ENCODE results near the gene PKNOX2.

PKNOX2 gene

DNA sequence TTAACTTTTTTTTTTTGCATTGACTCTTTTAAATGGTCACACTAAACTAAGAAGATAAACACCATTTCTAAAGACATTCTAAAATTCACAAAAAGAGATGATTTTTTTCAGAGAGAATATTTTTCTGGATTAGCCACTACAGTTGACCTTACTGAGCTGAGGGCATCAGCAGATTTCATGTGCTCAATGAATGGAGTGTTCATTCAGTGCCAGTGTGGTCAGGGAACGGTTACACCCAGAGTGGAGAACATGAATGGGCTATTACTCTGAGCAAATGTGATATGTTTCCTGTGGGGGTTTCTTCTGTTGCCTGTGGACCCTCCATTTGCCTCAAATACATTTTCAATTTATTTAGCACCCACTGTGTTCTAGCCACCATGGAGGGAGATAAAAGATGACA is 19.1 kb downstream of the PKNOX2 start:
- Histone ChIP-seq H3K4me1 (ENCODE audit: control insufficient read depth, insufficient read depth, low read length) (peaks cover 10% of the 10 kb centered on the region), H3K27me3 (ENCODE audit: control insufficient read depth in 1 of 2, insufficient read depth in 2 of 2, low read length in 2 of 2) (no peaks in the 10 kb centered on the region), H3K36me3 (ENCODE audit: control insufficient read depth in 2 of 2, insufficient read depth in 2 of 2, low read length in 2 of 2) (peaks cover 0 to 2% of the 10 kb centered on the region in 2 donors), H3K4me3 (ENCODE audit: low read length in 2 of 2) (no peak overlapping the region), H3K27ac (ENCODE audit: low read length) (no peak overlapping the region), H3K9me3 (ENCODE audit: control insufficient read depth in 2 of 2, low read length in 2 of 2) (peaks cover 0 to 4% of the 10 kb centered on the region in 2 donors), H3K9ac (ENCODE audit: low read length in 2 of 2) (no peak overlapping the region)

DNA sequence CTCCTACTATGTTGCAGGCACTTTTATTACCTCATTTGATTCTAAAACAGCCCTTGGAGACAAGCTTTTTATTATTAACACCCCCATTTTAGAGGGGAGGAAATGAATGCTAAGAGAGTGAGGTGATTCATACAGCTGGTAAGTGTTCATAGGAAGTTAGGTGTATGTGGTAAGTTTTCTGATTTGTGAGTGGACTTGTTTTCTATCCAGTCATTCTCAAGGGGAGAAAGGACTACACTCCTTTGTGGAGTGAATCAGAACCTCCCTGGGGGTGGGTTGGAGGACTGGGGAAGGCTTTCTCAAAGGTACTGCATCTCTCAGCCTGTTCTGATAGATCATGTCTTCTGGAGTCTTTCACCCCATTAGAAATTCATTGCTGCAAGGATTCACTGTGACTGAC is 23.5 kb downstream of the PKNOX2 start:
- Histone ChIP-seq H3K4me1 (ENCODE audit: control insufficient read depth, insufficient read depth, low read length) (peaks cover 7% of the 10 kb centered on the region), H3K27ac (ENCODE audit: low read length) (no peak overlapping the region), H3K36me3 (ENCODE audit: control insufficient read depth in 2 of 2, insufficient read depth in 2 of 2, low read length in 2 of 2) (peaks cover 3 to 6% of the 10 kb centered on the region in 2 donors), H3K9me3 (ENCODE audit: control insufficient read depth in 2 of 2, low read length in 2 of 2) (peaks cover 0 to 4% of the 10 kb centered on the region in 2 donors), H3K27me3 (ENCODE audit: control insufficient read depth in 1 of 2, insufficient read depth in 2 of 2, low read length in 2 of 2) (no peaks in the 10 kb centered on the region), H3K4me3 (ENCODE audit: low read length in 2 of 2) (no peak overlapping the region), H3K9ac (ENCODE audit: low read length in 2 of 2) (no peak overlapping the region)

DNA sequence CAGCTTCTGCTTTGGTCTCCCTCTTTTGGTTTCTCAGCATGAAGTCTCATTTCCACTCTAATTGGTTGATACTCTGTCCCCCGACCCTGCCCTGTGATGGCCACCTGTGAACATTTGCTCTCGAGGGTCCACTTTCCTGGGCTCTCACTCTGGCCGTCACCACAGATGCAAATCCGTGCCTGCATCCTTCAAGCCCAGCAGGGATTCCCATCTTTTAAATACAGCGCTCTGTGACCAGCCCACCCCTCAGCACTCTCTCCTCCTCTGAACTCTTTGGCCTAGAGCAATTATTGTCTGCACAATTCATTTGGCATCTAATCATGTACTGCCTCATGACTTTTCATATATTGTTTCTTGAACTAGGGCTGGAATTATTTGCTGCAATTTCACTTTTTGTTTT is 26.0 kb downstream of the PKNOX2 start:
- H3K36me3 ChIP-seq (ENCODE audit: control insufficient read depth in 2 of 2, insufficient read depth in 2 of 2, low read length in 2 of 2): peaks cover 3 to 5% of the 10 kb centered on the region in 2 donors
- H3K4me3 ChIP-seq (ENCODE audit: low read length in 2 of 2): no peak overlapping the region
- H3K9ac ChIP-seq (ENCODE audit: low read length in 2 of 2): no peak overlapping the region
- peaks cover 3% of the 10 kb centered on the region for H3K4me1 ChIP-seq (ENCODE audit: control insufficient read depth, insufficient read depth, low read length)
- no peaks in the 10 kb centered on the region for H3K27me3 ChIP-seq (ENCODE audit: control insufficient read depth in 1 of 2, insufficient read depth in 2 of 2, low read length in 2 of 2)
- H3K9me3 ChIP-seq (ENCODE audit: control insufficient read depth in 2 of 2, low read length in 2 of 2): peaks cover 0 to 4% of the 10 kb centered on the region in 2 donors
- H3K27ac ChIP-seq (ENCODE audit: low read length): no peak overlapping the region

DNA sequence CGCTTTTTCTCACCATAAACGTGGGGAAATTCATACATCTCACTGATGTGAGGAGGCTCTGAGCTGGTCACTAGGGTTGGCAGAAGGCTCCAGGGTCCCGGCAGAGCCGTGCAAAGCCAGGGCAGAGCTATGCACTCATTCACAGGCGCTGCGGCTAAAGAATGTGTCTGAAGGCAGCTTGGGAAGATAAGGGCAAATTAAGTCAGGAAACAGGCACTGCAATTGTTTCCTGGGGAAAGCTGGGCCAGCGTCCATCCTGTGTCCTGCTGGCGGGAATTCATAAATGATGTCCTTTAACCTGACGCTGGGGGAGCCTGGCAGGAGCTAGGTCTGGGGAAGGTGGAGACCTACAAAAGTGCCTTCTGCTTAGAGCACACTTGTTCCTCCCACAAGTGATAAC is 27.6 kb downstream of the PKNOX2 start:
- Histone ChIP-seq H3K4me3 (ENCODE audit: low read length in 2 of 2) (no peak overlapping the region), H3K27ac (ENCODE audit: low read length) (no peak overlapping the region), H3K9ac (ENCODE audit: low read length in 2 of 2) (no peak overlapping the region)

DNA sequence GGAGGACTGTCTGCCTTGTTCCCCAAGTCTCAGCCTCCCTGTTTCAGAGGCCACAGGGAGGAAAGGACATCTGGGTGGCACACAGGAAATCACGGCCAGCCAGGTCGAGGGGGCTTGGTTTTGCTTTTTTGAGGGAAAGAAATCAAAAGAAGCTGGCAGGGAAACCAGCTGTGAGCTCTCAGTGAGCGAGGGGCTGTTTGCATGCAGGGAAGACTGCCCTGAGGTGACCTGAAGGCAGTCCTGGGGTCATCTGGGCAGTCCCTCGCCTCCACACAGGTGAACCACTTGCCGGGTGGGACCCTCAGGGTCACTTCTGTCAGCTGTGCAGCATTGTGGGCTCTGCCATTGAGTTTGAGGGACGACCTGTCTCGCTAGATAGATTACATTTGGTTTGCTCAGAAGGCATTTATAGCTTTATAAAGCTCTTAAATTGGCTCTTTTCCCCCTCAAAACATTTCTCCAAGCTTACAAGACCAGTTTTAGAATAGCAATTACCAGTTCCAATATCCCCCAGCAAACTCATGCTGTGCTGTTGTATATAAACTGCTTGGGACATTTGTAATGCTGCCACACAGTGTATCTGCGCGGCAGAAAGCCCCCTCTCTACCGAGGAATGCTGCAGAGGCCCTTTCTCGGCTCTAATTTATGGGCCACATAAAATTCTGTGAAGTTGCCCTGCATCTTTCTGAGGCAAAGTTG is 28.3 kb downstream of the PKNOX2 start:
- no peak overlapping the region for H3K9ac ChIP-seq (ENCODE audit: low read length in 2 of 2)
- no peaks in the 10 kb centered on the region for H3K9me3 ChIP-seq (ENCODE audit: control insufficient read depth in 2 of 2, low read length in 2 of 2)
- peaks cover 6% of the 10 kb centered on the region for H3K4me1 ChIP-seq (ENCODE audit: control insufficient read depth, insufficient read depth, low read length)
- H3K27ac ChIP-seq (ENCODE audit: low read length): no peak overlapping the region
- no peak overlapping the region for H3K4me3 ChIP-seq (ENCODE audit: low read length in 2 of 2)
- no peaks in the 10 kb centered on the region for H3K27me3 ChIP-seq (ENCODE audit: control insufficient read depth in 1 of 2, insufficient read depth in 2 of 2, low read length in 2 of 2)
- peaks cover 3 to 5% of the 10 kb centered on the region in 2 donors for H3K36me3 ChIP-seq (ENCODE audit: control insufficient read depth in 2 of 2, insufficient read depth in 2 of 2, low read length in 2 of 2)

More for the DNA sequence above, 27.6 kb downstream of the PKNOX2 start:
- H3K9me3 ChIP-seq (ENCODE audit: control insufficient read depth in 2 of 2, low read length in 2 of 2): peaks cover 0 to 4% of the 10 kb centered on the region in 2 donors
- peaks cover 6% of the 10 kb centered on the region for H3K4me1 ChIP-seq (ENCODE audit: control insufficient read depth, insufficient read depth, low read length)
- peaks cover 3 to 5% of the 10 kb centered on the region in 2 donors for H3K36me3 ChIP-seq (ENCODE audit: control insufficient read depth in 2 of 2, insufficient read depth in 2 of 2, low read length in 2 of 2)
- no peaks in the 10 kb centered on the region for H3K27me3 ChIP-seq (ENCODE audit: control insufficient read depth in 1 of 2, insufficient read depth in 2 of 2, low read length in 2 of 2)

DNA sequence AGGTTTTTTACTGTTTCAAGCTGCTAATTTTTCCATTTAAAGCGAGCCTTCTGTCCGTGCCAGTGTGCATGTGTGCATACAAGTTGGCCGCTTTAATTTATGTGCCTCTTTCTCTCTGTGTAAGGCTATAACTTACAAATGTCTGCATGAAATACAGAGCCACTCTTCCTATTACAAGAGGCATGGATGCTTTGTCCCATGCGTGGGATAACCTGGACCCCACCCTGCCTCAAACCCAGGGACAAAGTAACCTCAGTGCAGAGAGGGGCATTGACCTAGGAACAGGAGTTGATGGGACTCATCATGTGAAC is 28.8 kb downstream of the PKNOX2 start:
- Histone ChIP-seq H3K4me3 (ENCODE audit: low read length in 2 of 2) (no peak overlapping the region), H3K9ac (ENCODE audit: low read length in 2 of 2) (no peak overlapping the region), H3K27me3 (ENCODE audit: control insufficient read depth in 1 of 2, insufficient read depth in 2 of 2, low read length in 2 of 2) (no peaks in the 10 kb centered on the region), H3K4me1 (ENCODE audit: control insufficient read depth, insufficient read depth, low read length) (peaks cover 6% of the 10 kb centered on the region), H3K27ac (ENCODE audit: low read length) (no peak overlapping the region), H3K36me3 (ENCODE audit: control insufficient read depth in 2 of 2, insufficient read depth in 2 of 2, low read length in 2 of 2) (peaks cover 3 to 5% of the 10 kb centered on the region in 2 donors), H3K9me3 (ENCODE audit: control insufficient read depth in 2 of 2, low read length in 2 of 2) (no peaks in the 10 kb centered on the region)

DNA sequence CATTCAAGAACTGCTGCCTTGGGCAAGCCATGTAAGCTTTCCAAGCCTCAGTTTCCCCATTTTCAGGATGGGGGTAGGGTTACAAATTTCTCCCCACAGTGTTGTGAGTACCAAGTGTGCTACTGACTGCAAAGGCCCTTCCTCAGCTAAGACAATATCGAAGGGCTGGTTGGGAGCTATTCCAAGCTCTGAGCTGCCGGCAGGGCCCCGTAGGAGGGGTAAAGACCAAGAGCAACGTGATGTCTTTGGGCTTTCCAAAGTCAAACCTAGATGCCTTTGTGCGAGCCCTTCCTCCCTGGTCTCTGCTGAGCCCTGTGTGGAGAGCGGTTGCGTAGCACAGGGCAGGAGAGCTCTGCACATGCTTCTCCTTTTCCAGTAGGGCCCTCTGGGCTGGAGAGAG is 29.3 kb downstream of the PKNOX2 start:
- no peak overlapping the region for H3K4me3 ChIP-seq (ENCODE audit: low read length in 2 of 2)
- H3K27me3 ChIP-seq (ENCODE audit: control insufficient read depth in 1 of 2, insufficient read depth in 2 of 2, low read length in 2 of 2): no peaks in the 10 kb centered on the region
- H3K4me1 ChIP-seq (ENCODE audit: control insufficient read depth, insufficient read depth, low read length): peaks cover 6% of the 10 kb centered on the region
- no peak overlapping the region for H3K9ac ChIP-seq (ENCODE audit: low read length in 2 of 2)
- H3K9me3 ChIP-seq (ENCODE audit: control insufficient read depth in 2 of 2, low read length in 2 of 2): no peaks in the 10 kb centered on the region
- H3K27ac ChIP-seq (ENCODE audit: low read length): no peak overlapping the region
- H3K36me3 ChIP-seq (ENCODE audit: control insufficient read depth in 2 of 2, insufficient read depth in 2 of 2, low read length in 2 of 2): peaks cover 3 to 5% of the 10 kb centered on the region in 2 donors

DNA sequence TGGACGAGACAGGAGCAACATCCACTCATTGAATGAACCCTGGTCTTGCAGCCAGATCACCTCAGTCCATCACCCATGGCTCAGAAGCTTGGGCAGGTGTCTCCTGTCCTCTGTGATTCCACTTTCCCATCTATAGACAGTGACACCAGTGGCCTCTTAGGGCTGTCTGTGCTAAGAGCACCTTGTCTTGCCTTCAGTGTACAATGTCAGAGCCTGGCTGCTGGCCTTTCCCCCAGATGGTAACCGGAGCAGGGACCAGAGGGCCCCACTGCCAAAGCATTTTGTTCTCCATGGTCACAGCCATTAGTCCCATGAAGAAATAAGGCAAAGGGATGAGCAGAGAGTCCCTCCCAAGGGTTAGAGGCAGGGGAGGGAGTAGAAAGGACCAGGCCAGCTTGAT is 35.4 kb downstream of the PKNOX2 start:
- H3K9me3 ChIP-seq (ENCODE audit: control insufficient read depth in 2 of 2, low read length in 2 of 2): no peaks in the 10 kb centered on the region
- H3K4me3 ChIP-seq (ENCODE audit: low read length in 2 of 2): no peak overlapping the region
- H3K27me3 ChIP-seq (ENCODE audit: control insufficient read depth in 1 of 2, insufficient read depth in 2 of 2, low read length in 2 of 2): no peaks in the 10 kb centered on the region

DNA sequence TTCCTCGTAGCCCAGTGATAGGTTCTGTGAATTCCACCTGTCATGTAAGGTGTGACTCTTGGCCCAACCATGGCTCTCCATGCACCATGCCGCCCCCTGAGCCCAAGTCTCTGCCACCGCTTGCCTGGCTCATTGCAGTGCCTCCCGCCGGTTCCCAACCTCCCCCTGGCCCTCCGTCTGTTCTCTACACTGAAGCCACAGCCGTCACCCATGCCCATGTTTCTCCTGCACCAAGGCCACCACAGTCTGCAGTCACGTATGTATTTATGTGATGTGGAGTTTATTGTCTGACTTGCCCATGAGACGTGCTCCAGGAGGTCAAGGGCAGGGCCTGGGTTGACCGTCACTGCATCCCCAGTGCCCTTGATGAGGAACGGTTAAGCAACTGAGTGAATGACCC is 35.9 kb downstream of the PKNOX2 start:
- H3K27ac ChIP-seq (ENCODE audit: low read length): no peak overlapping the region
- no peak overlapping the region for H3K4me3 ChIP-seq (ENCODE audit: low read length in 2 of 2)
- H3K4me1 ChIP-seq (ENCODE audit: control insufficient read depth, insufficient read depth, low read length): peaks cover 13% of the 10 kb centered on the region
- peaks cover 0 to 2% of the 10 kb centered on the region in 2 donors for H3K36me3 ChIP-seq (ENCODE audit: control insufficient read depth in 2 of 2, insufficient read depth in 2 of 2, low read length in 2 of 2)
- H3K9ac ChIP-seq (ENCODE audit: low read length in 2 of 2): no peak overlapping the region
- H3K27me3 ChIP-seq (ENCODE audit: control insufficient read depth in 1 of 2, insufficient read depth in 2 of 2, low read length in 2 of 2): no peaks in the 10 kb centered on the region
- H3K9me3 ChIP-seq (ENCODE audit: control insufficient read depth in 2 of 2, low read length in 2 of 2): no peaks in the 10 kb centered on the region

More for the DNA sequence above, 35.4 kb downstream of the PKNOX2 start:
- Histone ChIP-seq H3K9ac (ENCODE audit: low read length in 2 of 2) (no peak overlapping the region), H3K36me3 (ENCODE audit: control insufficient read depth in 2 of 2, insufficient read depth in 2 of 2, low read length in 2 of 2) (peaks cover 0 to 2% of the 10 kb centered on the region in 2 donors), H3K4me1 (ENCODE audit: control insufficient read depth, insufficient read depth, low read length) (peaks cover 13% of the 10 kb centered on the region), H3K27ac (ENCODE audit: low read length) (no peak overlapping the region)

DNA sequence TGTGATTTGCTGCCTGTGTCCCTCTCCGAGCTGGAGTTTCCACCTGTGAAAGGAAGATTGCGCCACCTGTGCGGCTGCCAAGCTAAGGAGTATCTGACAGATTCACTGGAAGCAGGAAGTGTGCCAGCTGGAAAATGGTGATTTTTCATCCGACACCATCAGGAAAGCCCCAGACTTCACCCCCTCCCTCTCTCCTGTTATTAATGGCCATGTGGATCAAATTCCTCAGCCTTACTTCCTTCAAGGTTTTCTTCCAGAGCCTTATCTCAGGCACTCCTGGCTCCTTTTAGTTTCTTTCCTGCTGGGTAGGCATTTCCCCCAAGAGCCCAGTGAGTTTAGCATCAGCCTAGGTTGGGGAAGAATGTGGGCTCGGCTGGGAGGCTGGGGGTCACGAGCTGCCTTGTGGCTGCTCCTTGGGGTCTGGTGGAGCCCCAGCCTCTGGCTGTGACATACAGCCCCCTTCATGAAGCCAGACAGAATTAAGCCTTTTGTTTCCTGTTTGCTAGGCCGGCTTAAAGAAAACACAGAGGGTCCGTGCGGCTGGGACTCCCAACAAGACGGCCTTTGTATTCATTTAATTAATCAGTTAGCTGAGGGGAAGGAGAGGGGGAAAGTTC is 37.1 kb downstream of the PKNOX2 start:
- no peaks in the 10 kb centered on the region for H3K27me3 ChIP-seq (ENCODE audit: control insufficient read depth in 1 of 2, insufficient read depth in 2 of 2, low read length in 2 of 2)
- H3K27ac ChIP-seq (ENCODE audit: low read length): no peak overlapping the region
- no peaks in the 10 kb centered on the region for H3K9me3 ChIP-seq (ENCODE audit: control insufficient read depth in 2 of 2, low read length in 2 of 2)
- no peak overlapping the region for H3K9ac ChIP-seq (ENCODE audit: low read length in 2 of 2)
- H3K4me1 ChIP-seq (ENCODE audit: control insufficient read depth, insufficient read depth, low read length): peaks cover 9% of the 10 kb centered on the region
- H3K4me3 ChIP-seq (ENCODE audit: low read length in 2 of 2): no peak overlapping the region
- H3K36me3 ChIP-seq (ENCODE audit: control insufficient read depth in 2 of 2, insufficient read depth in 2 of 2, low read length in 2 of 2): peaks cover 0 to 2% of the 10 kb centered on the region in 2 donors

DNA sequence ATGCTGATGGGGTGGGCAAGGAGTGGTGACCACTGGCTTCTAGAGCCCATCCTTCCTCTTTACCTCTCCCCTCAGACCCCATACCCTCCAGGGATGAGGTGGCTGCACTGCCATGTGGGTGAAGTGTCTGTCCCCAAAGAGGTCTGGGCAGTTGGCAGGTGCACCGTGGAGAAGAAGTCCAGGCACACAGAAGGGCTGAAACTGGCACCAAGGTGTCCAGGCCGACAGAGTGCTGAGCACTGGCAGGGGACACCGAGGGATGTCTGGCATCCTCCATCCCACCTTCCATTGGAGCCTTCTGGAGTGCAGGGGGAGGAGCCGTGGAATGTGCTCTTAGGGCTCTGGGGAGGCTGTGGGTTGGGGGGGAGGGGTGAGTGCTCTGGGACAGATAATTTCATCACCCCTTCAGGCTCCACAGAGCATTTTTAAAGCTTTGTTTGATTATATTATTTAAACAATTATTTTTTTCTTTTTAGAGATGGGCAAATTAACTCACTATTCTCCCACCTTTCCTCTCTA is 37.9 kb downstream of the PKNOX2 start:
- Histone ChIP-seq H3K4me1 (ENCODE audit: control insufficient read depth, insufficient read depth, low read length) (peaks cover 9% of the 10 kb centered on the region), H3K27ac (ENCODE audit: low read length) (no peak overlapping the region), H3K4me3 (ENCODE audit: low read length in 2 of 2) (no peak overlapping the region), H3K9ac (ENCODE audit: low read length in 2 of 2) (no peak overlapping the region), H3K36me3 (ENCODE audit: control insufficient read depth in 2 of 2, insufficient read depth in 2 of 2, low read length in 2 of 2) (peaks cover 0 to 2% of the 10 kb centered on the region in 2 donors), H3K9me3 (ENCODE audit: control insufficient read depth in 2 of 2, low read length in 2 of 2) (no peaks in the 10 kb centered on the region), H3K27me3 (ENCODE audit: control insufficient read depth in 1 of 2, insufficient read depth in 2 of 2, low read length in 2 of 2) (no peaks in the 10 kb centered on the region)

All from stomach smooth muscle (tissue), 2 donors.